Measurements from ENCODE around the gene RPS6KA4. TPM values are rescaled to one million over a fixed set of nuclear protein-coding genes. Genes with fewer than 3 reads are reported as not detected.
"Not testable (repeated sequence)": the region's sequence is repeated elsewhere in the genome, so short reads cannot be mapped to it uniquely, and the experiment has no call there.

RPS6KA4 gene
- total RNA-seq, 1 experiment from 2014 or later: 148 TPM

DNA sequence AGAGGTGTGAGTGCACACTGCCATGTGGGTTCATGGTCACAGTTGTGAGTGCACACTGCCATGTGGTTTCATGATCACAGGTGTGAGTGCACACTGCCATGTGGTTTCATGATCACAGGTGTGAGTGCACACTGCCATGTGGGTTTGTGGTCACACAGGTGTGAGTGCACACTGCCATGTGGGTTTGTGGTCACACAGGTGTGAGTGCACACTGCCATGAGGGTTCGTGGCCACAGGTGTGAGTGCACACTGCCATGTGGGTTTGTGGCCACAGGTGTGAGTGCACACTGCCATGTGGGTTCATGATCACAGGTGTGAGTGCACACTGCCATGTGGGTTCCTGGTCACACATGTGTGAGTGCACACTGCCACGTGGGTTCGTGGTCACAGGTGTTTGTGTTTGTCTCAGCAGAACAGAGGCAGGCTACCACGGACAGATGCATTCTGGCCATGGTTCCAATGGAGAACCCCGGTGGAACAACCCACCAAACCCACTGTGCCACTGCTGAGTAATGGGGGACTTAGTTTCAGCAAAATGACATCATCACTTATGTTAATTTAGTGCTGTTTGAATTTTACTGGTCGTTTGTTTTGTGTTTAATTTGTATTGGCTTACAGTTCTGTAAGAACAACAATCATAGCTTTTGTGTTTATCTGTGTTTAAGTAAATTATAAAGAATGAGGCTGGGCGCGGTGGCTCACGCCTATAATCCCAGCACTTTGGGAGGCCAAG lies 57.2 kb downstream of the RPS6KA4 start:
- Histone ChIP-seq H3K4me1 (ENCODE audit: insufficient read depth, low read length) (no peaks in the 10 kb centered on the region), H3K36me3 (ENCODE audit: low read depth, low read length) (no peaks in the 10 kb centered on the region), H4K20me1 (ENCODE audit: low read length) (no peaks in the 10 kb centered on the region), H3K79me2 (ENCODE audit: low read length) (no peaks in the 10 kb centered on the region), H3K9me2 (replicated peaks; ENCODE audit: low read length) (no peaks in the 10 kb centered on the region), H3F3A (ENCODE audit: low read length, unreplicated experiment) (no peaks in the 10 kb centered on the region), H2AFZ (ENCODE audit: low read length) (no peak overlapping the region), H3K27me3 (ENCODE audit: low read length) (no peaks in the 10 kb centered on the region), H3K9me3 (ENCODE audit: low read length) (no peaks in the 10 kb centered on the region), H3K4me3 (ENCODE audit: low read length) (no peak overlapping the region), H3K4me2 (ENCODE audit: low read length) (no peak overlapping the region), H3K27ac (ENCODE audit: low read length) (no peak overlapping the region), H3K9ac (ENCODE audit: low read length) (no peak overlapping the region)
- TF ChIP-seq EZH2phosphoT487 (IDR thresholded peaks at IDR 0.05; ENCODE audit: borderline replicate concordance, low read length) (no peak), EZH2 (IDR thresholded peaks at IDR 0.05; ENCODE audit: low read length, unreplicated experiment) (no peak)
- TF ChIP-seq, protein P1, sequence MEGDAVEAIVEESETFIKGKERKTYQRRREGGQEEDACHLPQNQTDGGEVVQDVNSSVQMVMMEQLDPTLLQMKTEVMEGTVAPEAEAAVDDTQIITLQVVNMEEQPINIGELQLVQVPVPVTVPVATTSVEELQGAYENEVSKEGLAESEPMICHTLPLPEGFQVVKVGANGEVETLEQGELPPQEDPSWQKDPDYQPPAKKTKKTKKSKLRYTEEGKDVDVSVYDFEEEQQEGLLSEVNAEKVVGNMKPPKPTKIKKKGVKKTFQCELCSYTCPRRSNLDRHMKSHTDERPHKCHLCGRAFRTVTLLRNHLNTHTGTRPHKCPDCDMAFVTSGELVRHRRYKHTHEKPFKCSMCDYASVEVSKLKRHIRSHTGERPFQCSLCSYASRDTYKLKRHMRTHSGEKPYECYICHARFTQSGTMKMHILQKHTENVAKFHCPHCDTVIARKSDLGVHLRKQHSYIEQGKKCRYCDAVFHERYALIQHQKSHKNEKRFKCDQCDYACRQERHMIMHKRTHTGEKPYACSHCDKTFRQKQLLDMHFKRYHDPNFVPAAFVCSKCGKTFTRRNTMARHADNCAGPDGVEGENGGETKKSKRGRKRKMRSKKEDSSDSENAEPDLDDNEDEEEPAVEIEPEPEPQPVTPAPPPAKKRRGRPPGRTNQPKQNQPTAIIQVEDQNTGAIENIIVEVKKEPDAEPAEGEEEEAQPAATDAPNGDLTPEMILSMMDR (conservative IDR thresholded peaks at IDR 0.05; ENCODE audit: low read depth, low read length): no peak
- DNase-seq: no peak
- CTCF ChIA-PET: no interaction called here
- intact Hi-C loops (cut with micrococcal nuclease): no loop called here
- ATAC-seq: no peak
- POLR2A ChIA-PET (ENCODE audit: unreplicated experiment): no interaction called here
- no TSS peak for BruUV-seq (replicated peaks)

DNA sequence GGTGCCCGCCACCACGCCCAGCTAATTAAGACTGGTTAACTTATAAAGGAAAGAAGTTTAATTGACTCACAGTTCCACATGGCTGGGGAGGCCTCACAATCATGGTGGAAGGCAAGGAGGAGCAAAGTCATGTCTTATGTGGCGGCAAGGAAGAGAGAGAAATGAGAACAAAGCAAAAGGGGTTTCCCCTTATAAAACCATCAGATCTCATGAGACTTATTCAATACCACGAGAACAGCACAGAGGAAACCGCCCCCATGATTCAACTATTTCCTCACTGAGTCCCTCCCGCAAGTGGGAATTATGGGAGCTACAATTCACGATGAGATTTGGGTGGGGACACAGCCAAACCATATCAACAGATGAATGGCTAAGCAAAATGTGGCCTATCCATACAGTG lies 59.3 kb downstream of the RPS6KA4 start:
- H3K36me3 ChIP-seq (ENCODE audit: low read depth, low read length); H4K20me1 ChIP-seq (ENCODE audit: low read length); H3K27me3 ChIP-seq (ENCODE audit: low read length); CTCF ChIA-PET; H3K9me2 ChIP-seq (replicated peaks; ENCODE audit: low read length); DNase-seq; H3K9ac ChIP-seq (ENCODE audit: low read length); H3K79me2 ChIP-seq (ENCODE audit: low read length); H3K27ac ChIP-seq (ENCODE audit: low read length); H3K4me3 ChIP-seq (ENCODE audit: low read length); intact Hi-C loops (cut with micrococcal nuclease); H3K4me1 ChIP-seq (ENCODE audit: insufficient read depth, low read length); H3K9me3 ChIP-seq (ENCODE audit: low read length); H3K4me2 ChIP-seq (ENCODE audit: low read length); H3F3A ChIP-seq (ENCODE audit: low read length, unreplicated experiment); POLR2A ChIA-PET (ENCODE audit: unreplicated experiment); BruUV-seq (replicated peaks); H2AFZ ChIP-seq (ENCODE audit: low read length); ATAC-seq: not testable (repeated sequence)

DNA sequence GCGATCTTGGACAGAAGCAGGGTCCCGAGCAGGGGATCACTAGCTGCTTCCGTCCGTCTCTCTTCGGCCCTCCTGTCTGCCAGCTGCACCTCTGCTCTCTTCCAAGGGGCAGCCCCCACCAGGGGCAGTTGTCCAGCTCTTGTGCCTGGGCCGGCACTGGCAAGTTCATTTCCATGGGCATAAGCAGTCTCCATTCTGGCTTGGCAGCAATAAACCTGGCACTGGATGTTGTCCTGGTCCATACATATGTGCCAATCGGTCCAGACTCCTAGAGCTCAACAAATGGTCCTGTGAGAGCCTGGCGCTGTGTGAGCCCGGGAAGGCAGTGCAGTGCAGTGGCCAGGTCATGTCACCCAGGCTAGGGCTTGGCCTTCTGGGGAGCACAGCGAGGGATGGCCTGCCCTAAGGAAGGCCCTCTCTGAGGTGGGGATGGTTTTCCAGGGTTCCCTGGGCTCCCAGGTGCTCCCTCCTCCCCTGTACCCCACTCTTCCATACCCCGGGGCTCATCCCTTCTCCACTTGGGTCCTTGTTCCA lies 60.4 kb downstream of the RPS6KA4 start:
- Histone ChIP-seq H3F3A (ENCODE audit: low read length, unreplicated experiment) (no peaks in the 10 kb centered on the region), H3K4me3 (ENCODE audit: low read length) (no peak overlapping the region), H3K36me3 (ENCODE audit: low read depth, low read length) (no peaks in the 10 kb centered on the region), H3K4me2 (ENCODE audit: low read length) (no peak overlapping the region), H2AFZ (ENCODE audit: low read length) (no peak overlapping the region), H3K4me1 (ENCODE audit: insufficient read depth, low read length) (no peaks in the 10 kb centered on the region), H3K9me3 (ENCODE audit: low read length) (0 out of 2 replicates have a peak, but pooled peaks cover 5% of the 10 kb centered on the region), H3K27me3 (ENCODE audit: low read length) (peaks cover 3% of the 10 kb centered on the region), H3K27ac (ENCODE audit: low read length) (no peak overlapping the region), H4K20me1 (ENCODE audit: low read length) (no peaks in the 10 kb centered on the region), H3K79me2 (ENCODE audit: low read length) (no peaks in the 10 kb centered on the region), H3K9ac (ENCODE audit: low read length) (no peak overlapping the region), H3K9me2 (replicated peaks; ENCODE audit: low read length) (no peaks in the 10 kb centered on the region)
- TF ChIP-seq, protein P1 (conservative IDR thresholded peaks at IDR 0.05; ENCODE audit: low read depth, low read length): no peak
- TF ChIP-seq EZH2phosphoT487 (IDR thresholded peaks at IDR 0.05; ENCODE audit: borderline replicate concordance, low read length): no peak
- no peak for TF ChIP-seq EZH2 (IDR thresholded peaks at IDR 0.05; ENCODE audit: low read length, unreplicated experiment)
- intact Hi-C loops (cut with micrococcal nuclease): no loop called here
- ChIA-PET CTCF (no interaction called here), POLR2A (ENCODE audit: unreplicated experiment) (no interaction called here)
- DNase-seq (no peak), ATAC-seq (no peak)
- no TSS peak for BruUV-seq (replicated peaks)

All from PC-3 (cell line).